ENCODE measurements around the gene IL17A.

The IL17A gene

DNA sequence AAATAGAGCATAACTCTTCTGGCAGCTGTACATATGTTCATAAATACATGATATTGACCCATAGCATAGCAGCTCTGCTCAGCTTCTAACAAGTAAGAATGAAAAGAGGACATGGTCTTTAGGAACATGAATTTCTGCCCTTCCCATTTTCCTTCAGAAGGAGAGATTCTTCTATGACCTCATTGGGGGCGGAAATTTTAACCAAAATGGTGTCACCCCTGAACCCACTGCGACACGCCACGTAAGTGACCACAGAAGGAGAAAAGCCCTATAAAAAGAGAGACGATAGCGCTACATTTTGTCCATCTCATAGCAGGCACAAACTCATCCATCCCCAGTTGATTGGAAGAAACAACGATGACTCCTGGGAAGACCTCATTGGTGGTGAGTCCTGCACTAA, at the start of gene IL17A:
IL17A (plus strand) TSS at position 301 of the 400 bp plus-strand sequence; CDS start at position 358, 57 bp downstream.
- Mint-ChIP-seq H3K4me3 (no peak within 1 kb of the TSS), H3K27me3 (peaks cover 24% of the 10 kb centered on the region), H3K4me1 (peaks cover 4% of the 10 kb centered on the region), H3K9me3 (peaks cover 1% of the 10 kb centered on the region), H3K27ac (no peak within 1 kb of the TSS), H3K36me3 (no peaks in the 10 kb centered on the region)
- ATAC-seq (ENCODE audit: low read depth) (no peak), DNase-seq (ENCODE audit: low spot score in 2 of 2) (no peak)

DNA sequence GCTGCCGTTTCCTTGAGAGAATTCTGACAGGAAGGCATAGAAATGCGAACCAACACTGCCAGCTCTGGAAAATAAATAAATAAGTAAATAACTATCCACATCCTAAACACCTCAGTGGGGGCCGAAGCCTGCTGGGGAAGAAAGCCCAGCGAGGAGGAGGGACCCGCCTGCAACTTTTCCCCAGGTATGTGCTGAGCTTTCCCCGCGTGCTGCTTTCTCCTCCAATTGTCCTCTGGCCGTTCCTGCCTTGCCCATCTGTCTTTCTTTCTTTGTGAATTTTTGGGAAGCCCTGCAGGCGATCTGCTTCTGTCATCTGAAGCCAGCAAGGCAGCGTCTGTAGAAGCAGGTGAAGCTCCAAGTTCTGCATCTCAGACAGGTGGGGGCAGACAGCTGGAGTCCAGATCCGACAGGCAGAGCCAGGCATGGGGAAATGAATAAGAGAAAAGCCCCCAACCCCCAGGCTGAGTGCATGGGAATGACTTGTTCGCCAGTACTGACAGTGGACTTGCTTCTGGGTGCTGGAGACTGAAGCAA, 49.2 kb upstream of the IL17A start:
- Mint-ChIP-seq H3K4me3 (no peak overlapping the region), H3K36me3 (no peaks in the 10 kb centered on the region), H3K27ac (no peak overlapping the region), H3K9me3 (no peaks in the 10 kb centered on the region), H3K27me3 (peaks cover 8% of the 10 kb centered on the region), H3K4me1 (peaks cover 5% of the 10 kb centered on the region)
- ATAC-seq (ENCODE audit: low read depth) (no peak), DNase-seq (ENCODE audit: low spot score in 2 of 2) (no peak)

- ATAC-seq (ENCODE audit: low read depth) = no peak
- H3K4me1 Mint-ChIP-seq = peaks cover 5% of the 10 kb centered on the region
- no peaks in the 10 kb centered on the region for H3K9me3 Mint-ChIP-seq
- no peak for DNase-seq (ENCODE audit: low spot score in 2 of 2)
- no peaks in the 10 kb centered on the region for H3K36me3 Mint-ChIP-seq
- no peak overlapping the region for H3K4me3 Mint-ChIP-seq
- H3K27me3 Mint-ChIP-seq = peaks cover 12% of the 10 kb centered on the region
- no peak overlapping the region for H3K27ac Mint-ChIP-seq
Observed at GRCh38 chr6:52138284-52138683, 47.9 kb upstream of the IL17A start.

DNA sequence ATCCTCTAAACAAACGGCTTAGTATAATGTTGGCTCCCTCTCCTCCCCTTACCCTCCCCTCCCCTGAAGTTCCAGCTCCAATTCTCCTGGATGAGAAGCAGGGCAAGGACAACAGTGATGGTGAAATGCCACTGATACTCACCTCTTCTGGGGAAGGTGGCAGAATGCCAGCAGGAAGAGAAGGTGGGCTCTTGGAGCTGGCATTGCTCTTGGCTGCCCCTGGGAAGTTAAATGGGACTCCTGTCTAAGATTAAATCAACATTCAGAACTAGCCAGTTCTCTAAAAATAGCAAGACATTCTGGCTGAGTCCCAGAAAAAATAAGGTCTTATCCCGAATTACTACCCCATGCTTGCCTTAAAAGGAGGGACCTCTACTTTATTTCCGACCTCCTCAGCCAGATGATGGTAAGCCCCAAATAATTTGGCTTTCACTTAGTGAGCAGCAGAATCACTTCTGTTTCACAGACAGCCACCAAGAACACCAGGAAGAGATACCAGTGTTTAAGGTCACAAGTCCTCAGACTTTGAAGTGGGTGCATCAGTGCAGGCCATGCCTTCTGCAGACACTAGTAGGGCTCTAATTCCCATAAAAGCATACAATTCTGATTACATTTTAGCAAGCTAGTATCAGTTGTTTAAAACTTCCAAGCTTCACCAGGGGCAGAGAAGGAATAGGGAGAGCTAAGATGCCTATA, 46.0 kb upstream of the IL17A start:
- Mint-ChIP-seq H3K27me3 (peaks cover 14% of the 10 kb centered on the region), H3K36me3 (no peaks in the 10 kb centered on the region), H3K4me1 (no peaks in the 10 kb centered on the region), H3K27ac (no peak overlapping the region), H3K9me3 (no peaks in the 10 kb centered on the region), H3K4me3 (no peak overlapping the region)
- ATAC-seq (ENCODE audit: low read depth) (no peak), DNase-seq (ENCODE audit: low spot score in 2 of 2) (no peak)

DNA sequence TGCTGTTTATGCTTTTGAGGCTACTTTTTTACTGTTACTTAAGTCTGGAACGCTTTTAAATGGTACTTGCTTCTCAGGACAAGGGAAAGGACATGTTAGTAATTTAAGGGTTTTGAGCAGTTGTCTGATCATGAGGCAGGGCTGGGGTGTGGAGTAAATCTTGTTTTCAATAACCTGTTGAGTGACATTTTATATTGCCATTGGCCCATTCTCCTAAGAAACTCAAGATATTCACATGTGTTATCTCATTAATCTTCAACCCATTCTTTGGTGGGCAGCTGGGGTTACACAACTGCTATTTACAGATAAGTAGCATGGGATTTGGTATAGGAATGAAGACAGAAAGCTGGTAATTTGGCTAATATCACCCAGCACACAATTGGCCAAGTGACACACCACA, 44.6 kb upstream of the IL17A start:
- no peak overlapping the region for H3K4me3 Mint-ChIP-seq
- no peaks in the 10 kb centered on the region for H3K36me3 Mint-ChIP-seq
- ATAC-seq (ENCODE audit: low read depth) (no peak), DNase-seq (ENCODE audit: low spot score in 2 of 2) (no peak)
- no peaks in the 10 kb centered on the region for H3K9me3 Mint-ChIP-seq
- H3K27me3 Mint-ChIP-seq = peaks cover 15% of the 10 kb centered on the region
- H3K27ac Mint-ChIP-seq = no peak overlapping the region
- H3K4me1 Mint-ChIP-seq = no peaks in the 10 kb centered on the region

DNA sequence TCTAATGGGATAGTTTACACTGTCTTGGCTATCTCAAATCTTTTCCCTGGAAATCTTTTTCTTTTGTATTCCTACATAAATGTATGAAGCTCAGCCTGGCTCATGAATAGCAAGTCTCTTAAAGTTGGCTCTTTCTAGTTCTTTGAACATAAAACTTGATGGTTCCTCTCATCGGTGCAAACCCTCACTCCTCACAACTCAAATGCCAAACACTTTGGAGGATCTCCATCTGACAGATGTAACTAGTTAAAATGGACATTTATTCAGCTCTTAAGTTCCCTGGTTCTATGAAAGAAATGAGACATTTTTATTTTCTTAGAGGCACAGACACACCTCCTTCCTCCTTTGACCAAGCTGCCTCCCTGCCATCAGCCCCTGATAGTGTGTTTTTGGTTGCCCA, 43.6 kb upstream of the IL17A start:
- Mint-ChIP-seq H3K4me3 (no peak overlapping the region), H3K27ac (no peak overlapping the region), H3K4me1 (no peaks in the 10 kb centered on the region), H3K9me3 (no peaks in the 10 kb centered on the region), H3K27me3 (peaks cover 15% of the 10 kb centered on the region), H3K36me3 (no peaks in the 10 kb centered on the region)
- no peak for DNase-seq (ENCODE audit: low spot score in 2 of 2)
- ATAC-seq (ENCODE audit: low read depth) = no peak

DNA sequence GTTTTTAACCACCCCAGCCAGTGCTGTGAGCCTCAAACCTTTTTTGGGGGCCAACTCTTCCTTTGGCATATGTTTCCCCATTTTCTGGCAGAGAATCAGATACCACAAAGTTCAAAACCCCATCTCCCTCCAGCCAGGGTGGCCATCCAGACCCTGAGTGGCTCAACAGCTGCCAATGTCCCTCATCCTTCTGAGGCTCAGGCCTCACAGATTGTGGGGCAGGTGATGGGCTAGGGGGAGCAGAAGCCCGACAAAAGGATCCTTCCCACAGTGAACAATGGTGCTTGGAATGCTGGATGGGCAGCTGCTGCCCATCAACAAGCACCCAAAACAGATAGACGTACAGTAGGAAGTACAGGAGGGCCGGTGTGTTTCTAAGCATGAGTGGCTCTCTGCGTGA, 42.6 kb upstream of the IL17A start:
- ATAC-seq (ENCODE audit: low read depth) = no peak
- no peak for DNase-seq (ENCODE audit: low spot score in 2 of 2)
- H3K27me3 Mint-ChIP-seq = peaks cover 15% of the 10 kb centered on the region

DNA sequence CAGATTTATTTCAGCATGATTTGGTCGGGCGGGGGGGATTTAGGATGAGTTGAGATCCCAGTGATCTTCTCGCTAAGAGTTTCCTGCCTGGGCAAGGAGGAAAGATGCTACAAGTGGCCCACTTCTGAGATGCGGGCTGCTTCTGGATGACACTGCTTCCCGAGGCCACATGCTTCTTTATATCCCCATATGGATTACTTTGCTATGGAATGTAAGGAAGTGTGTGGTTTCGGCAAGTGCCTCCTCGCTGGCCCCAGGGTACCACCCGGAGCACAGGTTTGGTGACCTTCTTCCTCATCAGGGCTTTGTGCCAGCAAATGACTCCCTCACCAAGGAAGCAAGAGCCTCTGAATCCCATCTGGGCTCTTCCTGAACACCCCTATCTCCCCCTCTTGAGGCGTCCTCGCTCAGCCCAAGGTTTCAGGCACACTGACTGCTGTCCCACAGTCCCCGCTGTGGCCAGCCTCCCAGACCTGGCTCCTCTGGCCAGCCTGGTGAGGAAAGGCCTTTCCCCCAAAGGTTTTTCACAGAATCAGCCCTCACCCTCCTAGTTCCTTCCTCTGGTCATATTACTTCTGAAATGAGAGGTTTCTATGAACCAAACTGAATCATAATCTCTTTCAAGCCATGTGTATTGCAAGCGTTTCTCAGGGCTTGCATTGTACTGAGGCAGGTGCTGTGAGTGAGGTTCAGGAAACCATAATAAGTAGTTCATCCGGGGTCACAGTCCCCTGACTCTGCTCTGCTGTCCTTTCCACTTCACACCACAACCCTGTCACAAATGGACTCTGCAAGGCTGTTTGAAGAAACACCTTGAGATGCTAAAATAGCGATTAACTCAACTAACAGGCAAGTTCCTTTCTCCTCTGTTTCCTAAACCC, 41.7 kb upstream of the IL17A start:
- Mint-ChIP-seq H3K27ac (no peak overlapping the region), H3K27me3 (peaks cover 12% of the 10 kb centered on the region), H3K9me3 (no peaks in the 10 kb centered on the region), H3K36me3 (no peaks in the 10 kb centered on the region), H3K4me3 (no peak overlapping the region), H3K4me1 (no peaks in the 10 kb centered on the region)
- DNase-seq (ENCODE audit: low spot score in 2 of 2) = no peak
- ATAC-seq (ENCODE audit: low read depth) = no peak

More for the DNA sequence above, 42.6 kb upstream of the IL17A start:
- Mint-ChIP-seq H3K4me1 (no peaks in the 10 kb centered on the region), H3K4me3 (no peak overlapping the region), H3K36me3 (no peaks in the 10 kb centered on the region), H3K27ac (no peak overlapping the region), H3K9me3 (no peaks in the 10 kb centered on the region)

GRCh38 chr6:52146851-52147445, 39.2 kb upstream of the IL17A start:
- DNase-seq (ENCODE audit: low spot score in 2 of 2) = no peak
- Mint-ChIP-seq H3K4me3 (no peak overlapping the region), H3K27ac (no peak overlapping the region), H3K27me3 (peaks cover 18% of the 10 kb centered on the region), H3K36me3 (no peaks in the 10 kb centered on the region), H3K9me3 (no peaks in the 10 kb centered on the region), H3K4me1 (no peaks in the 10 kb centered on the region)
- ATAC-seq (ENCODE audit: low read depth) = no peak

DNA sequence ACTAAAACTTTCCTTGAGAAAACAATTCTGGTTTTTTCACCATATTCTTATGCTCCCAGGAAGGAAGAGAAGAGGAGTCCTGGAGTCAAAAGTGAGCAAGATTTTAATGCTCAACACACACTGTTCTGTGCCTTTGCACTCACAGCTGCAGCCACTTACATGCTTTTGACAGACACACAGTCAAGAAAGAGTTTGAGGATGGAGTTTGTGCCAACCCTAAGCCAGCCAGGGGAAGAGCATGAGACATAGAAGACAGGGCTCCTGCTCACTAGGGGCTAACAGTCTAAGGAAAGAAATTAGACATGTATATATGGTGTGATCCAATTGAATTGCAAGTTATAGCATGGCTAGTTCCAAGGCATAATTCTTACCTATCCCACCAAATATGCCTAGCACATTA, 37.1 kb upstream of the IL17A start:
- H3K4me1 Mint-ChIP-seq = no peaks in the 10 kb centered on the region
- ATAC-seq (ENCODE audit: low read depth) (no peak), DNase-seq (ENCODE audit: low spot score in 2 of 2) (no peak)
- no peak overlapping the region for H3K27ac Mint-ChIP-seq
- H3K27me3 Mint-ChIP-seq = peaks cover 21% of the 10 kb centered on the region
- no peaks in the 10 kb centered on the region for H3K9me3 Mint-ChIP-seq
- no peaks in the 10 kb centered on the region for H3K36me3 Mint-ChIP-seq
- no peak overlapping the region for H3K4me3 Mint-ChIP-seq

- ATAC-seq (ENCODE audit: low read depth) (no peak), DNase-seq (ENCODE audit: low spot score in 2 of 2) (no peak)
- peaks cover 19% of the 10 kb centered on the region for H3K27me3 Mint-ChIP-seq
- no peak overlapping the region for H3K4me3 Mint-ChIP-seq
- H3K9me3 Mint-ChIP-seq = no peaks in the 10 kb centered on the region
- no peaks in the 10 kb centered on the region for H3K4me1 Mint-ChIP-seq
- no peak overlapping the region for H3K27ac Mint-ChIP-seq
- H3K36me3 Mint-ChIP-seq = no peaks in the 10 kb centered on the region
Observed at GRCh38 chr6:52149949-52150348, 36.2 kb upstream of the IL17A start.

DNA sequence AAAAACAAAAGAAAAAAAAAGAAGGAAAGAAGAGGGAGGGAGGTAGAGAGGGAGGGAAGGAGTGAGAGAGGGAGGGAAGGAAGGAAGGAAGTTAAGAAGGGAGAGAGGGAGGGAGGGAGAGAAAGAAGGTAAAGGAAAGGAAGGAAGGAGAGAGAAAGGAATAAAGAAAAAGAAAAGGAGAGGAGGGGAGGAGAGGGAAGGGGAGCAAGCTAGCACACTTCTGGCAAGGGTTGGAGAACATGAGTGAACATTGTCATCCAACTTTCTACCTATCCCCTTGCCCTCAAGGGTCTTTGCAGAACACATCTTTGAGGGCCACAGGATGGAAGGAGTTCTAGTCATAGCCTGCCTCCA, 34.1 kb upstream of the IL17A start:
- peak overlapping the region; percentile 37 for H3K4me3 Mint-ChIP-seq
- no peaks in the 10 kb centered on the region for H3K9me3 Mint-ChIP-seq
- peaks cover 15% of the 10 kb centered on the region for H3K27me3 Mint-ChIP-seq
- no peaks in the 10 kb centered on the region for H3K36me3 Mint-ChIP-seq
- ATAC-seq (ENCODE audit: low read depth) = no peak
- no peak for DNase-seq (ENCODE audit: low spot score in 2 of 2)
- peaks cover 6% of the 10 kb centered on the region for H3K4me1 Mint-ChIP-seq
- no peak overlapping the region for H3K27ac Mint-ChIP-seq

- Mint-ChIP-seq H3K36me3 (no peaks in the 10 kb centered on the region), H3K4me1 (peaks cover 6% of the 10 kb centered on the region), H3K27ac (no peak overlapping the region), H3K9me3 (no peaks in the 10 kb centered on the region), H3K27me3 (peaks cover 17% of the 10 kb centered on the region), H3K4me3 (no peak overlapping the region)
- ATAC-seq (ENCODE audit: low read depth) = no peak
- DNase-seq (ENCODE audit: low spot score in 2 of 2) = no peak
Observed at GRCh38 chr6:52152711-52153160, 33.4 kb upstream of the IL17A start.

DNA sequence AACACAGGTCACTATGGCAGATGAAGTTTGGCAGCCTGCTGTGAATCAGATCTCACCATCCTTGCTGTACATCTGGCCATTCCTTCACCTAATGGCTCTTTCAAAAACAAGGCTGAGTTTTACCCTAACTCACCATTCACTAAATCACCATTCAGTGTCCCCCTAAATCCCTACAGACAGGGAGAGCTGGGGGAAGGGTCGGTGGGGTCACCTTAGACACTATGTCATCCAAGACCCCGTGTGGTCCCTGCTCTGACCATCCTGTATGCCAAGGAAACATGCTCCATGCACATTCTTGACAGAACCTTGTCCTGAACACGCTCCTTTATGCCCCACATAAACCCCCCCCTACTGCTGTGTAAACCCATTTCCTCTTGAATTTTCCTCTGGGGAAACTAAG, 31.8 kb upstream of the IL17A start:
- Mint-ChIP-seq H3K27ac (no peak overlapping the region), H3K4me1 (peaks cover 6% of the 10 kb centered on the region), H3K27me3 (peaks cover 19% of the 10 kb centered on the region), H3K9me3 (peaks cover 2% of the 10 kb centered on the region), H3K4me3 (no peak overlapping the region), H3K36me3 (no peaks in the 10 kb centered on the region)
- ATAC-seq (ENCODE audit: low read depth) = no peak
- no peak for DNase-seq (ENCODE audit: low spot score in 2 of 2)
